Eye (tissue), 1 donor: ENCODE results near the gene TBC1D5.

ENCODE experiments used
- DNase-seq: peaks from one replicate; pipeline ENCODE4 v3.0.0-alpha.2; 2015

The TBC1D5 gene

DNA sequence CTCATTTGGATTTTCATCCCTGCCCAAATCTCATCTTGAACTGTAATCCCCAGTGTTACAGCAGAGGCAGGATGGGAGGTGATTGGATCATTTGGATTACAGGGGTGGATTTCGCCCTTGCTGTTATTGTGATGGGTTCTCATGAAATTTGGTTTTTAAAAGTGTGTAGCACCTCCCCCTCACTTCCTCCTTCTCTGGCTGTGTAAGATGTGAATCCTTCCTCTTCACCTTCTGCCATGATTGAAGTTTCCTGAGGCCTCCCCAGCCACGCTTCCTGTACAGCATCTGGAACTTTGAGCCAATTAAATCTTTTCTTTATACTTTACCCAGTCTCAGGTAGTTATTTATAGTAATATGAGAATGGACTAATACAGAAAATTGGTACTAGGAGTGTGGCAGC is 540.9 kb downstream of the TBC1D5 start:
- no peak for DNase-seq

- DNase-seq, result peak; percentile 33
Measured at GRCh38 chr3:17195856-17196604, 546.4 kb downstream of the TBC1D5 start.

GRCh38 chr3:17195192-17195611 is 547.2 kb downstream of the TBC1D5 start:
- peak; percentile 80 for DNase-seq

- DNase-seq, result peak; percentile 17
Measured at GRCh38 chr3:17194116-17194515, 548.3 kb downstream of the TBC1D5 start.

- no peak for DNase-seq
Measured at GRCh38 chr3:17192995-17193394, 549.4 kb downstream of the TBC1D5 start.

DNA sequence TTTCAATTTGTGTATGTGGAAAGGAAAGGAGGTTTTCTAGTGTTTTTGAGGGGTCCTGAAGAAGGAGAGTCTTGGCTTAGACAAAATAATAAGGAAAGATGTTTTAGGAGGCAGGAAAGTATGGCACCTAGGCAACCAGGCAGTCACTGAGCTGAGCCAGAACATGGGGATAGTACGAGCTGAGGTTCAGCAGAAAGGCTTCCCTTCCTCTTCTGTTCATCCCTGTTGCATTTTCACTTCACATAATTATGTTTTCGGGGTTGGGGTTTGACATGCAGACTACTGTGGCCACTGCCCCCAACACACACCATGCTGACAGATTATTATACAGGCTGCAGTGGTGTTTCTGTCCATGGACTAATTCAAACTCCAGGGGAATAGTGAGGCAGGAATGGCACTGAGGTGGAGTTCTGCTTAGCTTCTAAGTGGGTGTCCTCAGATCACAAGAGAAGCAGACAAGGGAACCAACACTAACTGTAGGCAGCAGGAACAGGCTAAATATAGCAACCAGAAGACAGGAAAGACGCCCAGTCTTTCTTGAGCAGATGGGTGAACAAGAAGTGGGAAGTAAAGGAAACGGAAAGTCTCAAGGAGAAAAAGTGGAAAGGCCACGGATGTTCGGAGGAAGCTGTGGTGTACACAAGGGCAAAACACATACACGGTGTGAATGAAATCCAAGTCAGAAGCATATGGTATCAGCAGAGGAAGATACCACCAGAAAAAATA is 551.9 kb downstream of the TBC1D5 start:
- no peak for DNase-seq

- no peak for DNase-seq
Measured at GRCh38 chr3:17188378-17188777, 554.1 kb downstream of the TBC1D5 start.

DNA sequence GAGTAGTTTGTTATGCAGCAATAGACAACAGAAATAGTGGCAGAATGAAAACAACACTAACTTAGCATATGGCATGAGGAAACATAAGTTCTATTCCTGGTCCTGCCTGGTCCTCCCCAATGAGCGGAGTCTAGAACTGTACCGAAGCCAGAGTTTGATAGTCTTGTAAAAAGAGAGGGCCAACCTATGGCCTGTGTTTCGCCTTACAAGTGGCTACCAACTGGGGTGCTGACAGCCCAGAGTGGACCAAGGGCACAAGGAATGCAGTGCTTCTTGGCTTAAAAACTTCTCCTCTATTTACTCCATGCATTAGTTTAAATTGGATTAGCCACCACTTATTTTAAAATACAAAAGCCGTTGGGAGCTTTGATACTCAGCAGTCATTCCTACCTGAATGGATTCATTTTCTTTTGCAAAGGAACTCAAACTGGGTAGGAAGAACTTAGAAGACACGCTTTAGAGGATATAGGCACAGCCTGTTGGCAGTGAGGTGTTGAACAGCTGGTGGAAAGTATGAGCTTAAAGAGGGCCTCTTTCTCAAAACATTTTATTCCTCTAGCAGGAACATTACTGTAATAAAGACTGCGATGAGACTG is 554.7 kb downstream of the TBC1D5 start:
- DNase-seq, result no peak

DNA sequence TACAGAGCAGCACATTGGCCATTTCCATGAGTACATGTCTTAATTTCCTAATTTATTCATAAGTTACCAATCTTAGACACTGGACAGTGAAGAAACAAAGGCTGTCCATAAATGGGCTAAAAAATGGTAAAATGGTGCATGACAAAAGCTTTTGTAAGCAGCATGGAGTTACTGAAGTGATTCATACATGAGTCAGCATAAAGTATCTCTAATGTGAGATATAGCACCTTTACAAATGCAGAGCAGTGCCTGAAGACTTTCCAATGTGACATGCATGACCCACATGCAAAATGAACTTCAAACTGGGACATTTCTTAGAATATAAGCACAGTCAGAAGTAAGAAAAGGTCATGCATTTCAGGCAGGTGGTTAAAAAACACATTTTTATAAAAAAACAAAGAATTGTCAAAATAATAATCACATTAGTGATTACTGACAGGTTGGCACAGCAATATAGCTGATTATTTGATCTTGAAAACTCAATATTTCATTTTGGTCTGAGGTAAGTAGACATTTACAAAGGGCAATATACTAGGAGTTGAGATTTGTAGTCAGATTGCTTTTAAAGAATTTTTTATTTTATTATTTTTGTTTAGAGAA is 558.4 kb downstream of the TBC1D5 start:
- DNase-seq, result no peak

DNA sequence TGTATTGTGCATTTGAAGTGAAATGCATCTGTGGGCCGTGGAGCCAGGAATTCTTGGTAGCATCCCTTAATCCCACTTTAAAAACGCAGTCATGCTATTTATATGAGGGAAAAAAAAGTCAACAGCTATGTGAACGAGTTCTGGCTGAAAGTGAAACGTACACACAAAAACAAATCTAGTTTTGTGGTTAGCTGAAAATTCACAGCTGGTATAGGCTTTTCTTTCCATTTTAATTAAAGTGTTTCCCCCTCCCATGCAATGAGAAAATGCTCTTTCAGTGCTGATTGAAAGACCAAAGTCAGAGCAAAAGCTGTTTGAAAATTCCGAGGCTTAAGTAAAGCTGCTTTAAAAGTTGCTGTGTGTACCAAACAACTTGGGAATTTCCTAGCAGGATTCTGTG is 560.3 kb downstream of the TBC1D5 start:
- no peak for DNase-seq

DNA sequence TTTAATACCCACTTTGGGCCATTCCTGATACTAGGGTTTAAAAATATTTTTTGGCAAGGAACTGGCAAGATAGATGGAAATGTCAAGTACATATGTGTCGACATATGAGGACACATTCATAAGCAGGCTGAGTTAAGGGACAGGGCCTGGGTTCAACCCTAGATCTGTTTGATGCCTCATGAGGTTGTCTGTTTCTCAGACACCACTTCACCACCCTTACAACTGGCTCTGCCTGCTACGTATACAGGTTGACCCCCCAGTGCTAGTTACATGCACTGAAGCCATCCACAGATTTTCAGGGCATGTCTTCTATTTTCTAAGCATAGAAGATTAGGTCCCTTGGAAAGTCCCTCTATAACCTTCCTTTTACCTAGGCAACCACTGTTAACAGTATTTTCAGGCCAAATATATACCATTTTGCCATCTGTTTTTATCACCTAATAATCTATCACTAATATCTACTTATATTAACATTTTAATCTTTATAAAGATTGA is 561.0 kb downstream of the TBC1D5 start:
- no peak for DNase-seq

DNA sequence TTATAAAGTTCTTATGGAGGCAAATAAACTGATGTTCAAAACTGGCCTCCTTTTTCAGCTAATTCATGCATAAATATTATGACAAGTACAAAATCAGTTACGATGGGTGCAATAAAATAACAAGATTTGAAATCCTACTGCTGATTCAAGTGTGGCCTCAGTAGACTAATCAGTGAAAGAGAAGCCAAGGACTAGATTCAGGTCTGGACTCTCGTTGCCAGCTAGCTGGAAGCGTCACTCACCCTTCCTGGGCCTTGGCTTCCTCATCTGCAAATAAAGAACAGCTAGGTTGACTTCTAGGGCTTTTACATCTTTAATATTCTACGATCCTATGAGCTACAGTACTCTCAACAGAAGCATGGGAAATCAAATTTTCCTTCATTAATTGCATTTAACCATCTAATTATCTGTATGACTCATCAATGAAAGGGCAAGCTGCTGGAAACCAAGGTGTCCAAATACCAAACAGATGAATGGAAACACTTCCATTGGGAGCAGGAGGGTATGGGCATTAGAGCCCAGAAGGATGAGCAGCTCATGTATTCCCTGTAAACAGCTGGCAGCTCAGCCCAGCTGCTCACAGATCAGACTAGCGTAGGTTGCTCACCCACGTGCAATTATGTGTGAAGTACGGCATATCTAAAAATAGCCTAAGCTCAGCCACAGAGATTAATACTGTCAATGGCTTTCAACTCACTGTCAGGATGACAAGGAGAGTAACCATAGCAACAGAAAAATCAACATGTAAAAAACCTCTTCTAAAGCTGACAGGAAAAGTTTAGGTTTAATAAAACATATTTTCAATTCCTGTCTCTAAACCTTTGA is 562.8 kb downstream of the TBC1D5 start:
- DNase-seq, result peak; percentile 72

DNA sequence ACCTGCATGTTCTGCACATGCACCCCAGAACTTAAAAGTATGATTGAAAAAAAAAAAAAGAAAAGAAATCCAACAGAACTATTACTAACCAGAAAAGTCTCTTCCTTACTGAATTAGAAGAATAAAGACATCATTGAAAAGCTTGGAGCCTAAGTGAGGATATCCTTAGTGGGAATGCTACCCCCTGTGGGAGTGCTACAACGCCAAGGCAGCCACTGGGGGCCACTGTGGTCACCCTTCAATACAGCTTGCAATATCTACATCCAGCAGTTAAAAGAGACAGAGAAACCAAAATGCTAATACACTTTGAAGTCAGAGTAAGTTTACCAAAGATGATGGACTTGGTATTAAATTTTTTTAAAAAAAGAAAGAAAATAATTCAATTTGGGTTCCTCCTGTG is 565.7 kb downstream of the TBC1D5 start:
- no peak for DNase-seq

GRCh38 chr3:17175187-17175807 is 567.1 kb downstream of the TBC1D5 start:
- no peak for DNase-seq

DNA sequence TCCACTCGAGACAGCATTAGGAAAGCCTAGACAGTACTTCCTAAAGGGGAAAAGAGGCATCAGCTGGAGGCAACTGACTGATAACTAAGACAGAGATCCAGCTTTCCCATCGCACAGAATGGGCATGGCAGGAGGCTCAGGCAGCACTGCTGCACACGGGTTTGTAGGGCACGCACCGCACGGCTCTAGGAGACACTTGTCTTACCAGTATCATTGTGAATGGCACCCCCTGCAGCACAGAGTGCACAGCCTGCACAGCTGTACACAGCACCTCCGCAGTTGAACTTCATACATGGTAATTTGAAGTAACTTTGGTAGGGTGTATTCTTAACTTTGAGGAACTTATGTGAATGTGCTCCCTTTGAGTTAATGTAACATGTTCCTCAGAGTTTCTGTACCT is 576.1 kb downstream of the TBC1D5 start:
- DNase-seq, result no peak

- DNase-seq, result no peak
Measured at GRCh38 chr3:17162116-17162515, 580.3 kb downstream of the TBC1D5 start.

DNA sequence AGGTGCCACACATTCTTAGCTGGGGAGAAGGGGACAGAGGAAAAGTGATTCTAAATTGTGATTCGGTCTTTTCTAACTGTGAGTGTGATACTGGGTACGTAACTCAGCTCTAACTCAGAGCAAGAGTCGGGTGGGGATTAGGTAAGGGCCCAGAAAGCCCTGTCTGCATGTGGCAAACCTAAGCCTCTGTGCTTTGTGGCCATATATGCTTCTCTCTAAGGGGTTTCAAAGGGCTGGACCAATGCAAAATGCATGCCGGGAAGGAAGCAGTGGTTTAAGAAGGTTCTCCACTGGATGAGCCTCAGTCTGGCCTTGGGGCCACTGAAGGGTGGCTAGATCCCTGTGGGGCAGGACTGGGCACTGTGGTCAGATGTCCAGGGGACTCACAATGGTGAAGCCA is 581.8 kb downstream of the TBC1D5 start:
- no peak for DNase-seq

DNA sequence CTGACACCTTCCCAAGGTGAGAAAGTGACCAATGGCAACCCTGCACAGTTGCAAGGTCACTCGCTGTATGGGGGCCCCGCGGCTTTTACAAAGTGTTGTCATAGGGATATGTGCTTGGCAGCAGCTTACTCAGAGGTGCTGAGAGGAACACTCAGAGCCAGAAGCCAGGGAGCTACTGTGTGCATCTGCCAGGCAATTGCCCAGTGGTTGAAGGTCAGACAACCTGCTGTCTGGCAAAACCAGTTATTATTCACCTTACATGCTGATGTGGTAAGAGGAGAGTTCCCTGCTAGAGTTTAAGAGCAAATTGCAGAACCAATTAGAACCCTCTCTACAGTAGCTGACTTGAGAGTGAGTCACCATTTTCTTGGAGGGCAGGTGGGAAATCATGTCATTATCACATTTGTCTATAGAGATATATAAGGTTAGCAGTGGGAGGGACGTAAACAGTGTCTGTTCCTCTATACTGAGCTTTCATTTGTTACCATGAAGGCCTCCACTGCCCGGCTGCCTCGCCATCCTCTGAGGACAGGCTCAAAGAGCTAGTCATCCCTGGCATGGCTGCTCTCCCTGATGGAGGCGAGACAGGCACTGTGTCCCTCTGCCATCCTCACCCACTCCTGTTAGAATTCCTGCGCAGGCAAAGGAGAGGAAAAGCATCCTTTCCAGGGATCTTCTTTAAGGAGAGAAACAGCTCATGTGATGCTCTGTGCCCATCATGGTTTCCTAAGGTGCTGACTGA is 583.3 kb downstream of the TBC1D5 start:
- no peak for DNase-seq

- DNase-seq, result no peak
Measured at GRCh38 chr3:17157713-17158112, 584.7 kb downstream of the TBC1D5 start.

- DNase-seq, result no peak
Measured at GRCh38 chr3:17156864-17157263, 585.6 kb downstream of the TBC1D5 start.

- no peak for DNase-seq
Measured at GRCh38 chr3:17155951-17156350, 586.5 kb downstream of the TBC1D5 start.
